ENCODE results near the gene PPP1R13L. TPM values are rescaled to one million over a fixed set of nuclear protein-coding genes. Genes with fewer than 3 reads are reported as not detected.

Gene PPP1R13L
- total and polyA plus RNA-seq, 11 donors: 92.3 to 400 (median 139) TPM

GRCh38 chr19:45333609-45334303 is 71.1 kb downstream of the PPP1R13L start:
- TF ChIP-seq POLR2A (IDR thresholded peaks at IDR 0.05) (no peak), CTCF (IDR thresholded peaks at IDR 0.05) (no peak)
- Histone ChIP-seq H3K4me1 (peaks cover 0 to 4% (median 0%) of the 10 kb centered on the region in 12 donors), H3K27ac (no peak overlapping the region), H3K36me3 (no peaks in the 10 kb centered on the region), H3K27me3 (peaks cover 0 to 3% (median 0%) of the 10 kb centered on the region in 9 donors), H3K4me3 (no peak overlapping the region), H3K9me3 (no peaks in the 10 kb centered on the region)
- intact Hi-C loops (cut with DNase I): loop anchor here in 5 of 10 donors (10.0 kb wide), 3 partner anchors 169 to 429 kb away; partner anchors contain the start of genes APOE (in 4 of the 5) and NKPD1 (in 1 of the 5)
- ATAC-seq (no peak), DNase-seq (no peak)
- WGBS, 4 donors: 83 to 89% (median 85%) methylated on average over 10 of the region's 10 CpGs

GRCh38 chr19:45331411-45331810 is 73.5 kb downstream of the PPP1R13L start:
- ATAC-seq: no peak
- WGBS, 4 donors: 85 to 93% (median 90%) methylated on average over 7 of the region's 7 CpGs
- intact Hi-C loops (cut with DNase I): loop anchor here in 5 of 10 donors (10.0 kb wide), 3 partner anchors 167 to 427 kb away; partner anchors contain the start of genes APOE (in 4 of the 5) and NKPD1 (in 1 of the 5)

More at GRCh38 chr19:45331411-45331810, 73.5 kb downstream of the PPP1R13L start:
- Histone ChIP-seq H3K36me3 (no peaks in the 10 kb centered on the region), H3K4me1 (peaks cover 0 to 3% (median 0%) of the 10 kb centered on the region in 12 donors), H3K9me3 (no peaks in the 10 kb centered on the region), H3K4me3 (no peak overlapping the region), H3K27me3 (no peaks in the 10 kb centered on the region), H3K27ac (no peak overlapping the region)
- DNase-seq: no peak
- TF ChIP-seq CTCF (IDR thresholded peaks at IDR 0.05): no peak
- TF ChIP-seq POLR2A (IDR thresholded peaks at IDR 0.05): no peak

Small RNAs within 50 kb of the gene (microRNA-seq; reads per million reads assigned to microRNA genes)
- 0 reads per million in 4 donors for gene MIR6088

Other genes starting within 250 kb of the PPP1R13L start
- under 1 TPM in 3 of 9 donors, not detected in 6; 0.09 to 0.28 (median 0.09) TPM for gene NKPD1, start 244.1 kb downstream of the PPP1R13L start, total RNA-seq
- under 1 TPM in 1 of 2 donors, not detected in 1; 0.18 TPM for gene NKPD1, start 244.1 kb downstream of the PPP1R13L start, polyA plus RNA-seq
- gene TRAPPC6A, start 226.8 kb downstream of the PPP1R13L start, total RNA-seq: 10 to 100 TPM in 8 of 9 donors, 1 to 10 TPM in 1; 7.7 to 22.8 (median 18.6) TPM
- 10 to 100 TPM; 12.3 to 19.2 TPM for gene TRAPPC6A, start 226.8 kb downstream of the PPP1R13L start, polyA plus RNA-seq
- 1 to 10 TPM; 2.9 to 8.1 (median 4.8) TPM for gene BLOC1S3, start 226.3 kb downstream of the PPP1R13L start, total RNA-seq
- 1 to 10 TPM; 2.0 to 8.0 TPM for gene BLOC1S3, start 226.3 kb downstream of the PPP1R13L start, polyA plus RNA-seq
- 1 to 10 TPM in 4 of 9 donors, under 1 TPM in 5; 0.32 to 2.5 (median 0.85) TPM for gene EXOC3L2, start 159.7 kb downstream of the PPP1R13L start, total RNA-seq
- gene EXOC3L2, start 159.7 kb downstream of the PPP1R13L start, polyA plus RNA-seq: 1 to 10 TPM in 1 of 2 donors, under 1 TPM in 1; 0.88 to 1.3 TPM
- 10 to 100 TPM; 25.5 to 46.9 (median 32.8) TPM for gene MARK4, start 153.8 kb downstream of the PPP1R13L start, total RNA-seq
- gene MARK4, start 153.8 kb downstream of the PPP1R13L start, polyA plus RNA-seq: 10 to 100 TPM; 18.0 to 28.5 TPM
- over 10,000 TPM in 1 of 9 donors, 1,000 to 10,000 TPM in 8; 1,947 to 11,128 (median 3,786) TPM for gene CKM, start 82.2 kb downstream of the PPP1R13L start, total RNA-seq
- 1,000 to 10,000 TPM; 1,885 to 6,019 TPM for gene CKM, start 82.2 kb downstream of the PPP1R13L start, polyA plus RNA-seq
- gene KLC3, start 64.3 kb downstream of the PPP1R13L start, total RNA-seq: under 1 TPM in 4 of 9 donors, not detected in 5; 0.12 to 0.69 (median 0.30) TPM
- under 1 TPM in 1 of 2 donors, not detected in 1; 0.32 TPM for gene KLC3, start 64.3 kb downstream of the PPP1R13L start, polyA plus RNA-seq
- gene ERCC2, start 34.5 kb downstream of the PPP1R13L start, total RNA-seq: 10 to 100 TPM in 8 of 9 donors, 1 to 10 TPM in 1; 9.8 to 24.1 (median 13.9) TPM
- gene ERCC2, start 34.5 kb downstream of the PPP1R13L start, polyA plus RNA-seq: 1 to 10 TPM; 5.8 to 8.4 TPM
- gene POLR1G, start 1.6 kb upstream of the PPP1R13L start, total RNA-seq: 10 to 100 TPM in 1 of 9 donors, 1 to 10 TPM in 8; 4.4 to 10.6 (median 6.9) TPM
- 1 to 10 TPM; 6.7 to 8.5 TPM for gene POLR1G, start 1.6 kb upstream of the PPP1R13L start, polyA plus RNA-seq
- gene ERCC1, start 18.8 kb upstream of the PPP1R13L start, total RNA-seq: 100 to 1,000 TPM; 104 to 156 (median 121) TPM
- gene ERCC1, start 18.8 kb upstream of the PPP1R13L start, polyA plus RNA-seq: 100 to 1,000 TPM; 120 to 294 TPM
- gene FOSB, start 62.9 kb upstream of the PPP1R13L start, total RNA-seq: 100 to 1,000 TPM in 1 of 9 donors, 10 to 100 TPM in 1, 1 to 10 TPM in 4, under 1 TPM in 3; 0.23 to 107 (median 1.1) TPM
- 1 to 10 TPM; 1.4 to 8.0 TPM for gene FOSB, start 62.9 kb upstream of the PPP1R13L start, polyA plus RNA-seq
- gene RTN2, start 92.0 kb upstream of the PPP1R13L start, total RNA-seq: 10 to 100 TPM; 12.9 to 33.0 (median 26.9) TPM
- gene RTN2, start 92.0 kb upstream of the PPP1R13L start, polyA plus RNA-seq: 10 to 100 TPM; 12.1 to 14.2 TPM
- 1 to 10 TPM in 1 of 9 donors, under 1 TPM in 3, not detected in 5; 0.56 to 2.7 (median 0.65) TPM for gene PPM1N, start 93.4 kb upstream of the PPP1R13L start, total RNA-seq
- under 1 TPM; 0.23 to 0.78 TPM for gene PPM1N, start 93.4 kb upstream of the PPP1R13L start, polyA plus RNA-seq
- gene VASP, start 102.4 kb upstream of the PPP1R13L start, total RNA-seq: 100 to 1,000 TPM in 1 of 9 donors, 10 to 100 TPM in 8; 31.2 to 106 (median 46.8) TPM
- 10 to 100 TPM; 50.9 to 74.9 TPM for gene VASP, start 102.4 kb upstream of the PPP1R13L start, polyA plus RNA-seq
- gene OPA3, start 179.7 kb upstream of the PPP1R13L start, total RNA-seq: 10 to 100 TPM; 21.3 to 30.4 (median 22.5) TPM
- gene OPA3, start 179.7 kb upstream of the PPP1R13L start, polyA plus RNA-seq: 10 to 100 TPM; 13.1 to 22.3 TPM
- 10 to 100 TPM in 3 of 9 donors, 1 to 10 TPM in 6; 2.7 to 36.0 (median 4.3) TPM for gene GPR4, start 197.1 kb upstream of the PPP1R13L start, total RNA-seq
- gene GPR4, start 197.1 kb upstream of the PPP1R13L start, polyA plus RNA-seq: 1 to 10 TPM; 5.1 to 6.9 TPM
- 10 to 100 TPM; 22.4 to 50.2 (median 44.1) TPM for gene EML2, start 234.3 kb upstream of the PPP1R13L start, total RNA-seq
- 10 to 100 TPM; 19.0 to 23.2 TPM for gene EML2, start 234.3 kb upstream of the PPP1R13L start, polyA plus RNA-seq

Measured in heart left ventricle (tissue), 16 donors.